H9 (cell line): ENCODE measurements around the gene MAML3. TPM values are rescaled to one million over a fixed set of nuclear protein-coding genes. Genes with fewer than 3 reads are reported as not detected.

Source experiments
- DNase-seq: peaks from one replicate; pipeline ENCODE4 v3.0.0-alpha.2; 2017
- H2AFZ ChIP-seq: one replicate; pipeline ENCODE4 v1.6.1; 2013; ENCODE audit warnings: mild to moderate bottlenecking, low read length, control low read depth, moderate library complexity
- H2AK5ac ChIP-seq: 2 replicates; pipeline ENCODE4 v1.6.1; 2013; ENCODE audit warnings: low read length, control low read depth, mixed read lengths; ENCODE audit not compliant: insufficient read length
- H2BK120ac ChIP-seq: one replicate; pipeline ENCODE4 v1.6.1; 2013; ENCODE audit warnings: low read depth, mild to moderate bottlenecking, low read length, control low read depth, inconsistent platforms; ENCODE audit not compliant: poor library complexity, severe bottlenecking
- H2BK12ac ChIP-seq: 2 replicates; pipeline ENCODE4 v1.6.1; 2013; ENCODE audit warnings: low read length, control low read depth, mixed read lengths, low read depth; ENCODE audit not compliant: insufficient read length
- H2BK15ac ChIP-seq: 2 replicates; pipeline ENCODE4 v1.6.1; 2013; ENCODE audit warnings: low read depth, low read length, control low read depth
- H2BK20ac ChIP-seq: one replicate; pipeline ENCODE4 v1.6.1; 2013; ENCODE audit warnings: low read depth, mild to moderate bottlenecking, low read length, control low read depth, inconsistent platforms; ENCODE audit not compliant: poor library complexity, severe bottlenecking
- H2BK5ac ChIP-seq: 2 replicates; pipeline ENCODE4 v1.6.1; 2013; ENCODE audit warnings: low read length, control low read depth, mixed read lengths; ENCODE audit not compliant: insufficient read length
- H3K14ac ChIP-seq: 2 replicates; pipeline ENCODE4 v1.6.1; 2013; ENCODE audit warnings: low read length, control low read depth; ENCODE audit not compliant: insufficient read depth
- H3K18ac ChIP-seq: 2 replicates; pipeline ENCODE4 v1.6.1; 2013; ENCODE audit warnings: low read depth, mild to moderate bottlenecking, mixed read lengths, low read length, control low read depth; ENCODE audit not compliant: insufficient read length
- H3K23ac ChIP-seq: 2 replicates; pipeline ENCODE4 v1.6.1; 2013; ENCODE audit warnings: low read length, control low read depth, mixed read lengths, low read depth; ENCODE audit not compliant: insufficient read length
- H3K23me2 ChIP-seq: 2 replicates; pipeline ENCODE4 v1.6.1; 2013; ENCODE audit warnings: low read depth, mild to moderate bottlenecking, mixed read lengths, low read length, control low read depth; ENCODE audit not compliant: insufficient read length, poor library complexity, severe bottlenecking
- H3K27ac ChIP-seq: 2 replicates; pipeline ENCODE4 v1.5.1; 2013; ENCODE audit warnings: low read length, control low read depth, mixed read lengths, low read depth; ENCODE audit not compliant: insufficient read length
- H3K27me3 ChIP-seq: 2 replicates; pipeline ENCODE4 v1.6.1; 2013; ENCODE audit warnings: low read length, control low read depth, inconsistent platforms; ENCODE audit not compliant: insufficient read depth
- H3K4ac ChIP-seq: 2 replicates; pipeline ENCODE4 v1.6.1; 2013; ENCODE audit warnings: low read depth, mild to moderate bottlenecking, control low read depth, inconsistent platforms, low read length, moderate library complexity
- H3K4me1 ChIP-seq: 2 replicates; pipeline ENCODE4 v1.6.1; 2013; ENCODE audit warnings: low read length, control low read depth, inconsistent platforms; ENCODE audit not compliant: insufficient read depth
- H3K4me2 ChIP-seq: 2 replicates; pipeline ENCODE4 v1.6.1; 2013; ENCODE audit warnings: low read length, control low read depth, mixed read lengths; ENCODE audit not compliant: insufficient read length, insufficient read depth
- H3K56ac ChIP-seq: 2 replicates; pipeline ENCODE4 v1.6.1; 2013; ENCODE audit warnings: low read depth, mild to moderate bottlenecking, mixed read lengths, low read length, control low read depth; ENCODE audit not compliant: insufficient read length
- H3K79me1 ChIP-seq: 2 replicates; pipeline ENCODE4 v1.6.1; 2013; ENCODE audit warnings: low read depth, mild to moderate bottlenecking, moderate library complexity, low read length, control low read depth, inconsistent platforms; ENCODE audit not compliant: insufficient read depth, poor library complexity, severe bottlenecking
- H3K79me2 ChIP-seq: 2 replicates; pipeline ENCODE4 v1.6.1; 2013; ENCODE audit warnings: low read length, control low read depth, inconsistent platforms; ENCODE audit not compliant: insufficient read depth
- H3K9ac ChIP-seq: 2 replicates; pipeline ENCODE4 v1.6.1; 2013; ENCODE audit warnings: low read length, control low read depth, mixed read lengths; ENCODE audit not compliant: insufficient read length; ENCODE audit errors: extremely low read depth
- H3K9me3 ChIP-seq: one replicate; pipeline ENCODE4 v1.6.1; 2013; ENCODE audit warnings: low read depth, low read length, inconsistent platforms; ENCODE audit not compliant: control insufficient read depth
- H3T11ph ChIP-seq: one replicate; pipeline ENCODE4 v1.6.1; 2013; ENCODE audit warnings: mild to moderate bottlenecking, low read length, control low read depth, inconsistent platforms
- H4K20me1 ChIP-seq: one replicate; pipeline ENCODE4 v1.6.1; 2013; ENCODE audit not compliant: control insufficient read depth, insufficient read length, insufficient read depth
- H4K5ac ChIP-seq: 2 replicates; pipeline ENCODE4 v1.6.1; 2013; ENCODE audit warnings: low read depth, mild to moderate bottlenecking, mixed read lengths, low read length, control low read depth; ENCODE audit not compliant: insufficient read length
- H4K8ac ChIP-seq: replicated peaks from 2 replicates; pipeline ENCODE4 v1.6.1; 2013; ENCODE audit warnings: low read length, control low read depth, mixed read lengths, low read depth; ENCODE audit not compliant: insufficient read length
- H4K91ac ChIP-seq: 2 replicates; pipeline ENCODE4 v1.6.1; 2013; ENCODE audit warnings: low read depth, mild to moderate bottlenecking, moderate library complexity, mixed read lengths, low read length, control low read depth; ENCODE audit not compliant: insufficient read length
- H3K27ac Mint-ChIP-seq, 3 experiments: 2 replicates in 2 of 3; 3 replicates in 1 of 3; pipeline ENCODE4 v1.8.0; 2020 to 2021; ENCODE audit warnings: mixed read lengths in 3 of 3, mild to moderate bottlenecking in 1 of 3, moderate library complexity in 1 of 3
- H3K27me3 Mint-ChIP-seq: 2 replicates; pipeline ENCODE4 v1.8.0; 2021; ENCODE audit warnings: low read depth, mild to moderate bottlenecking, moderate library complexity, mixed read lengths
- H3K36me3 Mint-ChIP-seq, 3 experiments: 2 replicates in 2 of 3; 3 replicates in 1 of 3; pipeline ENCODE4 v1.8.0; 2020 to 2021; ENCODE audit warnings: low read depth in 3 of 3, mixed read lengths in 3 of 3; ENCODE audit not compliant: insufficient read depth in 1 of 3
- H3K4me1 Mint-ChIP-seq, 2 experiments: 2 replicates each; pipeline ENCODE4 v1.8.0; 2020; ENCODE audit warnings: mixed read lengths in 2 of 2
- H3K4me3 Mint-ChIP-seq, 2 experiments: 2 replicates in 1 of 2; 3 replicates in 1 of 2; pipeline ENCODE4 v1.8.0; 2020 to 2021; ENCODE audit warnings: mild to moderate bottlenecking in 2 of 2, mixed read lengths in 2 of 2, moderate library complexity in 1 of 2
- H3K9me3 Mint-ChIP-seq, 2 experiments: 2 replicates in 1 of 2; 3 replicates in 1 of 2; pipeline ENCODE4 v1.8.0; 2020; ENCODE audit warnings: mild to moderate bottlenecking in 2 of 2, mixed read lengths in 2 of 2, moderate library complexity in 1 of 2
- WGBS: extraction: QIAGEN DNeasy Blood & Tissue Kit; methylation state at CpG from one replicate; pipeline ENCODE4 v1.1.7; 2013; ENCODE audit warnings: missing lambda C conversion rate, low lambda C conversion rate, mixed read lengths; ENCODE audit not compliant: insufficient read length; ENCODE audit errors: extremely low coverage; 5-methylcytosine and 5-hydroxymethylcytosine counted together
- total RNA-seq: library from RNA; stranded (reverse); gene quantifications from 2 replicates; pipeline ENCODE4 v1.2.1, GENCODE V29; 2021
- TF ChIP-seq, protein P1 (sequence below): fragments of 200-600 bp; sonication (generic); conservative IDR thresholded peaks from 3 replicates; pipeline ENCODE4 v1.8.0; 2021; ENCODE audit warnings: antibody characterized with exemption, mild to moderate bottlenecking

The MAML3 gene
- total RNA-seq, 1 experiment from 2014 or later: 3.9 TPM

DNA sequence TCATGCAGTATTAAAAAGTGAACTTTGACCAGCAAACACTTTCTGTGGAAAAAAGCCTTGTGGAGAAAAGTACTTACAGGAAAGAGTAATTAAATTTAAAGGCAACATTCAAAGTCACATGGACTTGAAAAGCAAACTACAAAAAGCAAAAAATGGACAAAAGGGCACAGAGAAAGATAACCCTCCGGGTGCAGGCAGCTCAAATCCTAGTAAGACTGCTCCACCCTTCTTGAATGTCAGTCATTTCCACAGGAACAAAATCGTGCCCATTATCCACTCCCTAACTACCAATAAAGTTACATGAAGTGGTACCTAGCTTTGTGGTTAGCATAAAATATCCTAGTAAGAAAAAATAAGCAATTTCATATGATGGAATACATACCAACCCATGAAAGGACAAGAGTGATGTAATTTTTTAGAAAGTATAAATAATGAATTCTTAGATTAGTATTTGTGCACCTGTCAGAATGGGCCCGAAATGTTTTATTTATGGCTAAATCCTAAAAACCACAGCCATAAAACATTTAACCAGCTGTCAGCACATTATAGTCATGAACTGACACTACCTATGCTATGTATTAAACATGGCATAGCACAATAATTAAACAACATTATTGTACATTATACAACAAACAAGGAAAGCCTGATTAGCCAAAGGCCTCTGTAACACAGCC lies 43.3 kb downstream of the MAML3 start:
- Histone ChIP-seq H4K91ac (no peak overlapping the region), H3K56ac (no peak overlapping the region), H4K8ac (no peak overlapping the region), H3K4me1 (no peaks in the 10 kb centered on the region), H3K4ac (no peak overlapping the region), H3K9ac (no peak overlapping the region), H3K27me3 (no peaks in the 10 kb centered on the region), H2BK20ac (no peak overlapping the region), H4K5ac (no peak overlapping the region), H2BK15ac (no peak overlapping the region), H2BK120ac (no peak overlapping the region), H2AK5ac (no peak overlapping the region), H3K4me2 (no peak overlapping the region), H3K27ac (no peak overlapping the region), H3K14ac (no peak overlapping the region), H3T11ph (no peak overlapping the region), H2BK5ac (no peak overlapping the region), H3K9me3 (no peaks in the 10 kb centered on the region), H3K79me1 (no peaks in the 10 kb centered on the region), H4K20me1 (no peaks in the 10 kb centered on the region), H3K23me2 (no peaks in the 10 kb centered on the region), H3K79me2 (no peaks in the 10 kb centered on the region), H2AFZ (no peak overlapping the region), H3K23ac (no peak overlapping the region), H3K18ac (no peak overlapping the region), H2BK12ac (no peak overlapping the region)
- no peaks in the 10 kb centered on the region for H3K4me1 Mint-ChIP-seq
- no CpG with 5 or more reads among the region's 3 CpGs for WGBS
- TF ChIP-seq, protein P1, sequence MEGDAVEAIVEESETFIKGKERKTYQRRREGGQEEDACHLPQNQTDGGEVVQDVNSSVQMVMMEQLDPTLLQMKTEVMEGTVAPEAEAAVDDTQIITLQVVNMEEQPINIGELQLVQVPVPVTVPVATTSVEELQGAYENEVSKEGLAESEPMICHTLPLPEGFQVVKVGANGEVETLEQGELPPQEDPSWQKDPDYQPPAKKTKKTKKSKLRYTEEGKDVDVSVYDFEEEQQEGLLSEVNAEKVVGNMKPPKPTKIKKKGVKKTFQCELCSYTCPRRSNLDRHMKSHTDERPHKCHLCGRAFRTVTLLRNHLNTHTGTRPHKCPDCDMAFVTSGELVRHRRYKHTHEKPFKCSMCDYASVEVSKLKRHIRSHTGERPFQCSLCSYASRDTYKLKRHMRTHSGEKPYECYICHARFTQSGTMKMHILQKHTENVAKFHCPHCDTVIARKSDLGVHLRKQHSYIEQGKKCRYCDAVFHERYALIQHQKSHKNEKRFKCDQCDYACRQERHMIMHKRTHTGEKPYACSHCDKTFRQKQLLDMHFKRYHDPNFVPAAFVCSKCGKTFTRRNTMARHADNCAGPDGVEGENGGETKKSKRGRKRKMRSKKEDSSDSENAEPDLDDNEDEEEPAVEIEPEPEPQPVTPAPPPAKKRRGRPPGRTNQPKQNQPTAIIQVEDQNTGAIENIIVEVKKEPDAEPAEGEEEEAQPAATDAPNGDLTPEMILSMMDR: no peak
- H3K27me3 Mint-ChIP-seq: no peaks in the 10 kb centered on the region
- H3K27ac Mint-ChIP-seq: no peak overlapping the region
- H3K36me3 Mint-ChIP-seq: no peaks in the 10 kb centered on the region
- no peaks in the 10 kb centered on the region for H3K9me3 Mint-ChIP-seq
- no peak for DNase-seq
- no peak overlapping the region for H3K4me3 Mint-ChIP-seq
